ENCODE results near the gene CRB2. TPM values are rescaled to one million over a fixed set of nuclear protein-coding genes. Genes with fewer than 3 reads are reported as not detected.

Gene CRB2
- total and polyA plus RNA-seq, 2 experiments from 2014 or later, result 8.3 to 91.7 TPM

DNA sequence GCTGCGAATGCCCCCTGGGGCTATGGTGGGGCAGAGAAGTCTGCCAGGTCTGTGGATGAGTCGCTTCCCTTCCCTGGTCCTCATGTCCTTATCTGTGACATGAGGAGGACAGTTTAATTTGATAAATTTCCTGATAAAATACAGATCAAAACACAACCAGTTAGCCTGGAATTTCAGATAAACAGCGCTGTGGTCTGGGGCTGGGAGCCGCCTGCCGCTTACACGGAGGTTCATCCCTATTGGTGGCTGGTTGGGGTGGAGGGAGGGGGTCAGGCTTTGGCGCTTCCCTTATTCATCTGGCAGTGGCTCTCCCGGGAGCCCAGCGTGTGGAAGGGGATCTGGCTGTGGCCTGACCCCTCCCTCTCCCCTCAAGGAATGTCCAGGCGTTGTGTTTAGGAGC, 17.9 kb downstream of the CRB2 start:
- Histone ChIP-seq H3K27me3 (no peaks in the 10 kb centered on the region), H3K4me1 (ENCODE audit: low read depth) (peaks cover 23% of the 10 kb centered on the region)

DNA sequence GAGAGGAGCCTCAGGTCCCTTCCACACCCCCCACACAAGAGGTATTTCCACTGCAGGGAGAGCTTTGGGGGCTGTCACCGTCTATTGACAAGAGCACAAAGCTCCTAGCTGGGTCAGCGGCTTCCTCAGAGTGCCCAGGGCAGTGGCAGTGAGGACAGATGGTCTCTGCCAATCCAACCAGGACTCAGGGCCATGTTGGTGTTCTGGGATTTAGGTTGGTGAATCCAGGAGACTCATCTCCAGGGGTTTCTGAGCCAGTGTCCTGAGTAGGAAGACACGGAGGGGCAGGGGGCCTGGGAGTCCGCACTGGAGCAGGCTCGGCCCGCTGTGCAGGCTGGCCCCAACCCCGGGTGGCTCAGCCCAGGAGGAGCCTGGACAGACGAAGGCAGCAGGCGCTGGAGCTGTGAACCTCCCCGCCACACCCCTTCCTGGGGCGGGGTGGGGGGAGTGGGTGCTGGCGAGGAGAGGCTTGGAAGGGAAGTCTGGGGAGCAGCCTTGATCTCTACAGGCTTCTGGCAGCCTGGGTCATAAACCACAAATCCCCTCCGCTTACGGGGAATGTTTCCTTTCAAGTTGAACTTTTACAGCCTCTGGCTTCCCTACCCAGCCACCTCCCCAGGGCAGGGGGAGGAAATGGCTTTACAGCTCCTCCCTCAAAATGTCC, 19.6 kb downstream of the CRB2 start:
- Histone ChIP-seq H3K4me3 (no peak overlapping the region), H3K27ac (peak overlapping the region; percentile 67), H3K36me3 (no peaks in the 10 kb centered on the region), H3K4me1 (ENCODE audit: low read depth) (peaks cover 23% of the 10 kb centered on the region), H3K9me3 (ENCODE audit: low read depth) (no peaks in the 10 kb centered on the region), H3K27me3 (no peaks in the 10 kb centered on the region)
- TF ChIP-seq, protein P1, sequence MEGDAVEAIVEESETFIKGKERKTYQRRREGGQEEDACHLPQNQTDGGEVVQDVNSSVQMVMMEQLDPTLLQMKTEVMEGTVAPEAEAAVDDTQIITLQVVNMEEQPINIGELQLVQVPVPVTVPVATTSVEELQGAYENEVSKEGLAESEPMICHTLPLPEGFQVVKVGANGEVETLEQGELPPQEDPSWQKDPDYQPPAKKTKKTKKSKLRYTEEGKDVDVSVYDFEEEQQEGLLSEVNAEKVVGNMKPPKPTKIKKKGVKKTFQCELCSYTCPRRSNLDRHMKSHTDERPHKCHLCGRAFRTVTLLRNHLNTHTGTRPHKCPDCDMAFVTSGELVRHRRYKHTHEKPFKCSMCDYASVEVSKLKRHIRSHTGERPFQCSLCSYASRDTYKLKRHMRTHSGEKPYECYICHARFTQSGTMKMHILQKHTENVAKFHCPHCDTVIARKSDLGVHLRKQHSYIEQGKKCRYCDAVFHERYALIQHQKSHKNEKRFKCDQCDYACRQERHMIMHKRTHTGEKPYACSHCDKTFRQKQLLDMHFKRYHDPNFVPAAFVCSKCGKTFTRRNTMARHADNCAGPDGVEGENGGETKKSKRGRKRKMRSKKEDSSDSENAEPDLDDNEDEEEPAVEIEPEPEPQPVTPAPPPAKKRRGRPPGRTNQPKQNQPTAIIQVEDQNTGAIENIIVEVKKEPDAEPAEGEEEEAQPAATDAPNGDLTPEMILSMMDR (IDR thresholded peaks at IDR 0.05; ENCODE audit: low read depth, low read length), result no peak
- peak in 1 of 2 donors; percentile 56 for DNase-seq (ENCODE audit: low read depth in 1 of 2, low spot score in 1 of 2)

More for the DNA sequence above, 17.9 kb downstream of the CRB2 start:
- peak; percentile 44 to 84 for DNase-seq (ENCODE audit: low read depth in 1 of 2, low spot score in 1 of 2)
- no peak overlapping the region for H3K4me3 ChIP-seq
- TF ChIP-seq, protein P1 (IDR thresholded peaks at IDR 0.05; ENCODE audit: low read depth, low read length), result no peak
- no peaks in the 10 kb centered on the region for H3K9me3 ChIP-seq (ENCODE audit: low read depth)
- no peaks in the 10 kb centered on the region for H3K36me3 ChIP-seq
- H3K27ac ChIP-seq, result peak overlapping the region; percentile 67

- Histone ChIP-seq H3K4me1 (ENCODE audit: low read depth) (peaks cover 23% of the 10 kb centered on the region), H3K36me3 (no peaks in the 10 kb centered on the region), H3K9me3 (ENCODE audit: low read depth) (no peaks in the 10 kb centered on the region), H3K27me3 (no peaks in the 10 kb centered on the region), H3K4me3 (no peak overlapping the region), H3K27ac (peak overlapping the region; percentile 67)
- DNase-seq (ENCODE audit: low read depth in 1 of 2, low spot score in 1 of 2), result no peak
- TF ChIP-seq, protein P1 (IDR thresholded peaks at IDR 0.05; ENCODE audit: low read depth, low read length), result no peak
Measured at GRCh38 chr9:123376218-123377071, 20.4 kb downstream of the CRB2 start.

GRCh38 chr9:123377211-123377971, 21.4 kb downstream of the CRB2 start:
- TF ChIP-seq, protein P1 (IDR thresholded peaks at IDR 0.05; ENCODE audit: low read depth, low read length), result no peak
- peaks cover 23% of the 10 kb centered on the region for H3K4me1 ChIP-seq (ENCODE audit: low read depth)

DNA sequence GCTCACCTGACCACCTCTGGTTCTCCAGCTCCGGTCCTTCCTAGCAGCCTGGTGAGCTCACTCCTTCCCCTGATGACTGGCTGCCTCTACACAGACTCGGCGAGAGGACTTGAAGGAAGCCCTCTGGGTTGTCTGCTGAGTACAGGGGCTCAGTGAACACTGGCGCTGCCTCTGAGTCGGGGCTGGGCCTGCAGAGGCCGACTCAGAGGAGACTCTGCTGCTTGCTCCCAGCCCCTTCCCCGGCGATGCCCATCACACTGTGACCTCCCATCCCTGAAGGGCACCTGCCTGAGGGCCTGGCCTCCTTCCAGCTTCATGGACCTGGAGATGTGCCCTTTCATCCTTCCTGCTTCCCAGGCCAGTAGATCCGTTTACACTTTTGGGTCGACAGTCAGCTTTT, 22.0 kb downstream of the CRB2 start:
- H3K36me3 ChIP-seq, result no peaks in the 10 kb centered on the region
- no peaks in the 10 kb centered on the region for H3K9me3 ChIP-seq (ENCODE audit: low read depth)
- no peak overlapping the region for H3K4me3 ChIP-seq
- peaks cover 23% of the 10 kb centered on the region for H3K4me1 ChIP-seq (ENCODE audit: low read depth)
- peak overlapping the region; percentile 73 for H3K27ac ChIP-seq
- TF ChIP-seq, protein P1 (IDR thresholded peaks at IDR 0.05; ENCODE audit: low read depth, low read length), result no peak
- no peak for DNase-seq (ENCODE audit: low read depth in 1 of 2, low spot score in 1 of 2)
- no peaks in the 10 kb centered on the region for H3K27me3 ChIP-seq

More at GRCh38 chr9:123377211-123377971, 21.4 kb downstream of the CRB2 start:
- no peaks in the 10 kb centered on the region for H3K9me3 ChIP-seq (ENCODE audit: low read depth)
- H3K4me3 ChIP-seq, result no peak overlapping the region
- no peaks in the 10 kb centered on the region for H3K36me3 ChIP-seq
- DNase-seq (ENCODE audit: low read depth in 1 of 2, low spot score in 1 of 2), result no peak
- H3K27me3 ChIP-seq, result no peaks in the 10 kb centered on the region
- peak overlapping the region; percentile 73 for H3K27ac ChIP-seq
